ENCODE results near the gene KIAA1671.
"Not testable (repeated sequence)": the region's sequence is repeated elsewhere in the genome, so short reads cannot be mapped to it uniquely, and the experiment has no call there.

KIAA1671 gene

GRCh38 chr22:25207553-25208157 is 255.1 kb downstream of the KIAA1671 start:
- no peak for DNase-seq

- no peak for DNase-seq
These were observed 255.8 kb downstream of the KIAA1671 start for GRCh38 chr22:25208328-25208727.

DNA sequence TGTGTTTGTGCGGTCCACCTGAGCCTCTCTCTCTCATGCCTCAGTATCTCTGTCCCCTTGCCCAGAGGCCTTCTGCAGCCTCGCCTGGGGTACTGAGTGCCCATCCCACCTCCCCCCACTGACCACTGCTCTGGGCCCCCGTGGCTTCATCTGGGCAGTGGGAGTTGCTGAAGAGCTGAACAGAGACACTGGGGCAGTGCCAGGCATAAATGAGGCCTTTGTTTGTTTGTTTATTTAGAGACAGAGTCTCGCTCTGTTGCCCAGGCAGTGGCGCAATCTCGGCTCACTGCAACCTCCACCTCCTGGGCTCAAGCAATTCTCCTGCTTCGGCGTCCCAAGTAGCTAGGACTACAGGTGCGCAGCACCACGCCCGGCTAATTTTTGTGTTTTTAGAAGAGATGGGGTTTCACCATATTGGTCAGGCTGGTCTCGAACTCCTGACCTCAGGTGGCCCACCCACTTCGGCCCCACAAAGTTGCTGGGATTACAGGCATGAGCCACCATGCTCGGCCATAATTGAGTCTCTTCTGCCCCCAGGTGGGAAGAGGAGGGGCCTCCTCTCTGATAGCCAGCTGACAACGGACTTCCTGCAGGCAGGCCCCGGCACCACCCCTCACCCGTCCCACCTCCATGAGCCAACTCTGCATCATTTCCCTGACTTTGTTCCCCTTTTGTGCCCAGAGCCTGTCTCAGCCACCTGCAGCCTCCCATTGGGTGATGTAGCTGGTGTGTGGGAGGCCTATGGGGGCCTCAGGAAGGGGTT is 256.4 kb downstream of the KIAA1671 start:
- no peak for DNase-seq

DNA sequence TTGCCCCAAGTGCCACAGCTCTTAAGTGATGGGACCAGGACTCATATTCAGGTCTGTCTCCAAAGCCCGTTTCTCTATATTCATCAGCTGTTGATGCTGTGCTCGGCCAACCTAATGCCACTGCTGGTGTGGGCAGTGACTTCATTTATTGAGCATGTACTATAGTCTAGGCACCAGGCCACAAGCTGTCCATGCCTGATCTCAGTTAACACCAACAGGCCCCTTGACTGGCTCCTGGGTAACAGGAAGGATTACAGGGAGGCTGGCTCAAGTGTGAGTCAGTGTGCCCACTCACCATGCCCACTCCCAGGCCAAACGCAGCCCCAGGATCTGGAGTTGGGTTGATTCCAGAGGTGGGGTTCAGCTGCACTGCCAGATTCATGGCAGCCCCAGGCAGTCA is 258.3 kb downstream of the KIAA1671 start:
- no peak for DNase-seq

GRCh38 chr22:25212337-25212736 is 259.8 kb downstream of the KIAA1671 start:
- no peak for DNase-seq

DNA sequence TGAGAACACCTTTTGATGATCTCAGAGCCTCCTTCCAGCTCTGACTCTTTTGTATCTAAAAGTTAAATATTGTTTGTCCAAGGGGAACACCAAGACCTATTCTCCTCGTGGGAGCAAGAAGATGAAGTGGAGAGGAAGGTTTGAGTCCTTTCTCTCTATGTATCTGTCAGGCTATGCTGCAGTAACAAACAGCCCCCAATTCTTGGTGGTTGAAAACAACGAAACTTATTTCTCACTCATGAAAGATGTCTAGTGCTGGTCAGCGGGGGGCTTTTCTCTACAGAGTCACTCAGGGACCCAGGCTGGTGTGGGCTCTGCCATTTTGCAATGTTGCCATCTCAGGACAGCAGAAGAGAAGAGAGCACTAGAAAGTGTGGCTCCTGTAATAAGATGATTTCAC is 260.7 kb downstream of the KIAA1671 start:
- no peak for DNase-seq

DNA sequence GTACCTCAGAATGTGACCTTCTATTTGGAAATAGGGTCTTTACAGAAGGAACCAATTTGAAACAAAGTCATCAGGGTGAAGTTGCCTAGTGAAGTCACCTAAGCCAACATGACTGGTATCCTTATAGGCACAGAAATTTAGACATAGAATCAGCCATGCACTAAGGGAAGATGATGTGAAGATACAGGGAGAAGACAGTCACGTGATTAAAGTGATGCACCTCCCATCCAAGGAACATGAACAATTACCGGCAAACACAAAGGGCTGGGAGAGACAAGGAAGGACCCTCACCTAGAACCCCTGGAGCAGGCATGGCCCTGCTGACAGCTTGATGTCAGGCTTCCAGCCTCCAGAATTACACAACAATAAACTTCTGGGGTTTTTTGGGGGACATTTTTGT is 263.7 kb downstream of the KIAA1671 start:
- DNase-seq = no peak

- no peak for DNase-seq
These were observed 266.7 kb downstream of the KIAA1671 start, which contains the start of gene CRYBB2 for GRCh38 chr22:25219211-25219689. CRYBB2 (plus strand) TSS chr22:25219639; CDS start chr22:25221430, 1,791 bp downstream.

- peak; percentile 83 for DNase-seq
These were observed 267.5 kb downstream of the KIAA1671 start for GRCh38 chr22:25219948-25220442.

- no peak for DNase-seq
These were observed 269.3 kb downstream of the KIAA1671 start for GRCh38 chr22:25221790-25222189.

DNA sequence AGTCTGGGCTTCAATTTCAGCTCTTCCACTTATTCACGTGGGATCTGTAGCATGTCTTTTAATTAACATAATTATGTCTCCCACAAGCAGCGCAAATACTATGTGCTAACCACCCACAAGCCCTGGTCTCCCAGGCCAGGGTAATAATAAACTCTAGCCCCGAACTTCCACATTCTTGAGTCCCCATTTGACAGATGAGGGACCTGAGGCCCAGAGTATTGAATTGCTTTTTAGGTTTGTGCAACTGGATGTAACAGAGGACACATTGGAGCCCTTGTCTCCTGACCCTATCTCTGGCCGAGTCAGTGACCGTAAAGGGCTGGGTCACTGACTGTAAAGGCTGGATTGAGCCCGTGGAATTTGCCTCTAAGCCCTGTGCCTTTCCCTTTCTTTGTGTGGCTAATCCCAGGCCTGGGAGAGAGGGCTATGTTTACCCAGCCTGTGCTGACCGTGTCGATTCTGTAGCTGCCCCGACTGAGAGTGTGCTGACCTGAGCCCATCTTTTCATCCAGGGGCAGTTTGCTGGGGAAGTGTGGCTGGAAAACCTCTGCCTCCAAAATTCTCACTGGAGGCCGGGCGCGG is 270.8 kb downstream of the KIAA1671 start:
- peak; percentile 65 for DNase-seq

GRCh38 chr22:25228822-25229221 is 276.3 kb downstream of the KIAA1671 start:
- no peak for DNase-seq

DNA sequence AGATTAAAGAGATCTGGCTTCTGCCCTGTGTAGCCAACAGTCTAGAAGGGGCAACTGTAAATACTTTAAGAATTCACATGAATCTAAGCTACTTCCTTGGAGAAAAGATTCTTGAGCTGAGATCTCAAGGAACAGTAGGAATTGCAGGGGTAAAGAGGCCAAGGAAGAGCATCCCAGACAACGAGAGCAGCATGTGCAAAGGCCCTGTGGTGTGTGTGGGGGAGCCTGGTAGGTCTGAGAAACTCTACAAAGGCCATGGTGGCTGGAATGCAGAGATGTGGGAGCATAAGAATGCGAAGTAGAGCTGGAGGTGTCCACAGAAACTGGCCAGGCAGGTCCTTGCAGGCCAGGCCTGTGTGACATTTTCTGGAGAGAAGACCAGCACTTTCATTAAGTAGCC is 278.2 kb downstream of the KIAA1671 start:
- DNase-seq = not testable (repeated sequence)

DNA sequence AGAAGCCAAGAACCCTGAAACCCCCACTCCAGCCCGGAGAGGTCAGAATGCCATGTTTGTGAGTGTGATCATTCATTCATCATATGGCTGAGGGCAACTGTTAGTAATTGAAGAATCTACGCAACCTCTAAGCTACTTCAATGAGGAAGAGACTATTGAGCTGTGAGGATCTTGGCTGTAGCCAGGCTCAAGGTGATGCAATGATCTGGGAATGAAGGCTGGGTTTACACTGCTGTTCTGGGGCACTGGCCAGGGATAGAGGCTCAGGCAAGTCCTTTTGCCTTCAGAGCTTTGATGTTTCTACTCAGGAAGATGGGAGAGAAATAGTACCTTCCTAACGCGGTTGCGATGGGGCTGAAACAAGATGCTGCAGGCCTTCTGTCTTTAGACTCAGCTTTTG is 279.8 kb downstream of the KIAA1671 start:
- DNase-seq = no peak

DNA sequence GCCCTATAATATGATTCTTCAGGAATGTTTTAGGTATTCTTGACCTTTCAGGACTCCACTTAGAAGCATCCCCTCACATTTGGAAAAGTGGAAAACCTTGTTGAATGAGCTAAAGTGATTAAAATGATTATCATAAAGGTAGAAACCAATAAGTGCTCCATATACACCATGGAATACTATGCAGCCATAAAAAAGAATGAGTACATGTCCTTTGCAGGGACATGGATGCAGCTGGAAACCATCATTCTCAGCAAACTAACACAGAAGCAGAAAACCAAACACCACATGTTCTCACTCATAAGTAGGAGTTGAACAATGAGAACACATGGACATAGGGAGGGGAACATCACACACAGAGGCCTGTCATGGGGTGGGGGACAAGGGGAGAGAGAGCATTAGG is 281.2 kb downstream of the KIAA1671 start:
- not testable (repeated sequence) for DNase-seq

DNA sequence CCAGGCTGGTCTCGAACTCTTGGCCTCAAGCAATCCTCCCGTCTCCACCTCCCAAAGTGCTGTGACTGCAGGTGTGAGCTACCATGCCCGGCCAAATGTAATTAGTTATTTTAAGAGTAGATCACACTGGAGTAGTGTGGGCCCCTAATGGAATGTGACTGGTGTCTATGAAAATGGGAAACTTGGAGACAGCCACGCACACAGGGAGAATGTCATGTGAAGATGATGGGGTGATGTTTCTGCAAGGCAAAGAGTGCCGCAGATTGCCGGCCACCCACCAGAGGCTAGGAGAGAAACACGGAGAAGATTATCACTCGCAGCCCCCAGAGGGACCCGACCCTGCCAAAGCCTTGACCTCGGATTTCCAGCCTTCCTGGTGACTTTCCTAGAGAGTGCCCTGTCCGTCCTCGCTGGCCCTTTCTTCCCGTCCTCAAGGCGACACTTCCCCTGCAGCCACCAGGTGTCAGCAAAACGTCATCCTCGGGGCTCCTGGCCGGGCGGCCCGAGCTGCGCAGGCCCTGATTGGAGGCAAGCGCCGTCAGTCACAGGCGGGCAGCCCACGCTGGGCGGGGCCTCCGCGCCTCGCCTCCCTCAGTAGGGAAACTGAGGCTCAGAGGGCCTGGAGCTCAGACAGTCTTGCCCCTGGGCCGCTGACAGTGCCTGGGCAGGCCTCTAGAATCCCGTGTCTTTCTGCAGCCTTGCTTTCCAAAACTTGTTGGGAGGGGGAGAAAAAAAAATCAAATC is 283.2 kb downstream of the KIAA1671 start:
- no peak for DNase-seq

DNA sequence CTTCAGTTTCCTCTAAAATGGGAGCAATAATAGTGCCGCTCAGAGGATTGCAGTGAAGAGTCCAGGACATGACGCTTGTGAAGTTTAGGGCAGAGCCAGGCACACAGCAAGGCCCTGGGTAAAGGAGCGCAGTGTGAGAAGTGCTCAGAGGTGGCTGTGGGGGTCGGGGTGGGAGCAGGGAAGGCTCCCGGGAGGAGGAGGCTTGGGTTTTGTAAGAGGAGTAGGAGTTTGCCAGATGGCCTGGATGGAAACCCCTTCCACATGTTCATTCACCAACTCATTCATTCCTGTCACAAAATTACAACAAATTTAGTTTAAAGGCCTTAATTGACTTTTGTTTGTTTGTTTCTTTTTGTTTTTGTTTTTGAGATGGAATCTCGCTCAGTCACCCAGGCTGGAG is 283.9 kb downstream of the KIAA1671 start:
- no peak for DNase-seq

GRCh38 chr22:25237503-25237902 is 285.0 kb downstream of the KIAA1671 start:
- no peak for DNase-seq

GRCh38 chr22:25238058-25238457 is 285.5 kb downstream of the KIAA1671 start:
- DNase-seq = not testable (repeated sequence)
